ENCODE data around the gene PKDCC. TPM values are rescaled to one million over a fixed set of nuclear protein-coding genes. Genes with fewer than 3 reads are reported as not detected.

The PKDCC gene
- total and polyA plus RNA-seq, 10 of the 15 experiments (the other 5 are each of a cell fraction or from before 2014, with no cell fraction given) = 0.13 to 10.2 (median 2.3) TPM

GRCh38 chr2:42103829-42104228 lies 56.0 kb downstream of the PKDCC start (continued):
- TF ChIP-seq MLLT1 (IDR thresholded peaks at IDR 0.05) = no peak

DNA sequence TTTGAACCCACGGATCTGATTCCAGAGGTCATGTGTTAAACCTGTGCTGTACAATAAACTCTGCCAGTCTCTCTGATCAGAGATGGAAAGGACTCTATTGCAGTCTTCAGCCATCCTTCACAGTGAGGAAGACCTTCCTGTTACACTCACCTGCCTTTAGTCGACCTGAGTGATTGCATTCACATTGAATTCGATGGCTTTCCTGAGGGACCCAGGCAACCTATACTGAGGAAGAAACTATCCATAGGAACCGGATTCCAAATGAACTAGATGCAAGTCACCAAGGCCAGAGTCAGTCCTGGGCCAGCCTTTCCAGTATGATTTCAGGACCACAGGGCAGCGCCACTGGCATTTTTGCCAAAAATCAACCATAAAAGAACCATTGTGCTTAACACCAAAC lies 56.8 kb downstream of the PKDCC start:
- CTCF ChIA-PET = interaction anchor here (0.8 to 2.9 kb wide), 8 partner anchors 14 to 169 kb away, joined by 3 to 22 read pairs (median 7); no protein-coding TSS in a partner anchor
- DNase-seq (ENCODE audit: low read depth, low spot score) (no peak), ATAC-seq (no peak), FAIRE-seq (no peak)
- WGBS (ENCODE audit: insufficient coverage, insufficient replicate concordance, low lambda C conversion rate, missing lambda C conversion rate) = 80% methylated on average over 5 of the region's 5 CpGs
- peak overlapping the region; percentile 95 for H3K27ac ChIP-seq (ENCODE audit: control insufficient read depth, insufficient read depth)
- no peak overlapping the region; the same call in 1 of the 2 replicates for H3K4me3 ChIP-seq
- 0 out of 2 replicates have a peak, but pooled peaks have one; percentile 2 for TF ChIP-seq MLLT1 (IDR thresholded peaks at IDR 0.05)
- no peak for TF ChIP-seq TAF1 (IDR thresholded peaks at IDR 0.05; ENCODE audit: borderline replicate concordance, low read depth, low read length)
- TF ChIP-seq FOXM1 (IDR thresholded peaks at IDR 0.05; ENCODE audit: low read depth, low read length) = no peak
- TF ChIP-seq HDAC6 (IDR thresholded peaks at IDR 0.05; ENCODE audit: unreplicated experiment) = peak; percentile 6
- TF ChIP-seq CREM (IDR thresholded peaks at IDR 0.05; ENCODE audit: low read depth) = no peak
- no peak for TF ChIP-seq KAT2A (conservative IDR thresholded peaks at IDR 0.05; ENCODE audit: control insufficient read depth, low read depth, low read length)
- SMC1A ChIA-PET (ENCODE audit: uncharacterized antibody, unreplicated experiment) = interaction anchor here (0.9 to 7.2 kb wide), 8 partner anchors 13 to 91 kb away, joined by 3 to 87 read pairs (median 26); no protein-coding TSS in a partner anchor
- no peaks in the 10 kb centered on the region; the same call in 2 of the 3 replicates for H3K9me3 ChIP-seq (replicated peaks; ENCODE audit: control insufficient read depth, insufficient read depth, low read length)
- peak overlapping the region; percentile 73; the same call in 1 of the 2 replicates for H3K9ac ChIP-seq (ENCODE audit: control insufficient read depth, insufficient read depth, low read length)
- peaks cover 61% of the 10 kb centered on the region for H3K4me1 ChIP-seq (ENCODE audit: control insufficient read depth, insufficient read depth, low read length)
- in situ Hi-C loops (cut with MboI) = loop anchor here (5.0 kb wide), 1 partner anchor 68 kb away; no protein-coding TSS in a partner anchor
- H3K4me2 ChIP-seq (ENCODE audit: control insufficient read depth, insufficient read depth) = peak overlapping the region; percentile 98
- no TSS peak for BruUV-seq (replicated peaks)
- H4K20me1 ChIP-seq (ENCODE audit: control insufficient read depth, insufficient read depth) = no peaks in the 10 kb centered on the region
- RAD21 ChIA-PET (ENCODE audit: unreplicated experiment) = interaction anchor here (1.2 to 6.5 kb wide), 6 partner anchors 12 to 77 kb away, joined by 3 to 39 read pairs (median 28); no protein-coding TSS in a partner anchor
- no peaks in the 10 kb centered on the region for H3K27me3 ChIP-seq (replicated peaks in 1 of 2; ENCODE audit: control insufficient read depth in 2 of 2, insufficient read depth in 2 of 2, low read length in 1 of 2)
- intact Hi-C loops (cut with micrococcal nuclease; ENCODE audit: unreplicated experiment) = no loop called here
- POLR2A ChIA-PET = interaction anchor here (0.6 to 2.4 kb wide), 4 partner anchors 11 to 104 kb away, joined by 3 to 28 read pairs (median 10); no protein-coding TSS in a partner anchor
- H3K36me3 ChIP-seq (ENCODE audit: control insufficient read depth in 2 of 2, insufficient read depth in 2 of 2, low read length in 1 of 2) = no peaks in the 10 kb centered on the region
- no peak overlapping the region for H2AFZ ChIP-seq (ENCODE audit: control insufficient read depth, low read depth, low read length)
- peaks cover 2% of the 10 kb centered on the region; the same call in 1 of the 2 replicates for H3K79me2 ChIP-seq (ENCODE audit: control insufficient read depth, insufficient read depth, low read length)
